Activated T-cell treated with anti-CD3 and anti-CD28 coated beads, Interleukin-2, amount 50 U/mL, for 1 hour (primary cell): Measurements from ENCODE around the gene PRKAG1.
"Not testable (repeated sequence)": the region's sequence is repeated elsewhere in the genome, so short reads cannot be mapped to it uniquely, and the experiment has no call there.

Experiments used
- DNase-seq: peaks from one replicate; pipeline ENCODE4 v3.0.0-alpha.2; 2020

Gene PRKAG1

DNA sequence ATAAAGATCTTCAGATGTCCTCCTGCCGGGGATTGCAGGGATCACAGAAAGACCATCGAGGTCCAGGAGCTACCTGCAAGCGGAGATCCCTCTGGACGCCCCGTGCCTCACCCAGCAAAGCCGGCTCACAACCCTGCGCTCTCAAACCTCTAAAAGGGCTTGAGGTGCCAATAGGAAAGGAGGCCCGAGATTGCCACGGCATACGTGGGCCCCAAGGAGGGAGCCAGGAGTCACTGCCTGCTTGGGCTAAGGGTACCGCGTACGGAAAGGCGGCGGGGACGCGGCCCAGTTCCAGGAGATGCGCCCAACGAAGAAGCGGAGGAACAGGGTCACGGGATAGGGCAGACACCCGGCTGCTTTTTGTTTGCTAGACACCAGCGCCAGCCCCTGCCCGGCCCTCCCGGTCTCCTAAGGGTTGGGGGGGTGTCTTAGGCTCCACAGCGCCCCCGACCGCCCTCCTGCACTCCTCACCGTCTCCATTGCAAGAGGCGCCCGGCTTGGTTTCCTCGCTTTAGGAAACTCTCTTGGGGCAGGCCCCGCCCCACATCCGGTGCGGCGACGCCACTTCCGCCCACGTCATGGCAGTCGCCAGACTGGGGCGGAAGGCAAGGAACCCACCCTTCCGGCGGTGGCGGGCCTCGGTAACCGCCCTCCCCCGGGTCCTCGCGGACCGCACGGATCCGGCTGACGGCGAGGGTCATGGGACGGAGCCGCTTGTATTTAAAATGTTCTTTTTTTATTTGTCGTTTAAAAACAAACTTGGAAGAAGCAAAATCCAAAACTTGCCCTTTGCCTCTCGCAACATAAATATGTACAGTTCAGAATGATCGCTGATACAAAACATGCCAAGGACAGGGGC, at the start of gene PRKAG1:
Gene PRKAG1 (minus strand): TSS at position 516 of the 859 bp plus-strand sequence. CDS start 36 bp downstream, at position 480.
- peak; percentile 97 for DNase-seq

DNA sequence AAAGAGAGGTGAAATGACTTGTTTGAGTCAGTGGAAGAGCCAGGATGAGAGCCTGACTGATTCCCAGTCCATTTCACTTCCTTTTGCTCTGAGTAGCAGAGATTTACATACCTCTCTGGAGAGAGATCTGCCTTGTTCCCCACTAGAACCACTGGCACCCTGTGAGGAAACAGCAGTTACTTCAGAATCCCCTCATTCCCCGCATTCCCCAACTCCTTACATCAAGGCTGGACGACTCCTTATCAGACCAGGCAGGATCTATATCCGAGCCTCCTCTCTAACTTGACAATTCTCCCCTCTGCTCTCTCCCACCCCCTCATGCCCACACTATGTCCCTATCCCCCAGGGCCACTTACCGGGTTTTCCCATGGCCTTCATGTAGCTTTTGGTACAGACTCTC, 47.5 kb upstream of the PRKAG1 start:
- DNase-seq: no peak

DNA sequence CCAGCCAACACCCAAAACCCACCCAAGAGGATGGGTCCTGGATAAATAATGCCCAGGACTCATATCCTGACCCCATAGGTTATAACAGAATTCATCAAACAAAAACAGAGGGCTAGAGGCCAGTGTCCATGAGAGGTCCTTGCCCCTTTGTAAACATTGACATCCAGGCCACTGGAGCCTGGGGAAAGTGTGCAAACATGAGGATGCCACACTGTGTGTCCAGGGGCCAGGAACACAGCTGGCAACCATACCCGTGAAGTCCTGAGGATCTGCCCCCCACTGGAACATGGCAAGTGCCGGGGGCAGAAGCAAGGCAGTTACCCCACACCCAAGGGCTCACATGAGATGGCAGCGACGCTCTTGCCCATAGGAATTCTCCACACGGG, 46.2 kb upstream of the PRKAG1 start:
- no peak for DNase-seq

- DNase-seq: not testable (repeated sequence)
These were observed 43.3 kb upstream of the PRKAG1 start for GRCh38 chr12:49061916-49062315.

DNA sequence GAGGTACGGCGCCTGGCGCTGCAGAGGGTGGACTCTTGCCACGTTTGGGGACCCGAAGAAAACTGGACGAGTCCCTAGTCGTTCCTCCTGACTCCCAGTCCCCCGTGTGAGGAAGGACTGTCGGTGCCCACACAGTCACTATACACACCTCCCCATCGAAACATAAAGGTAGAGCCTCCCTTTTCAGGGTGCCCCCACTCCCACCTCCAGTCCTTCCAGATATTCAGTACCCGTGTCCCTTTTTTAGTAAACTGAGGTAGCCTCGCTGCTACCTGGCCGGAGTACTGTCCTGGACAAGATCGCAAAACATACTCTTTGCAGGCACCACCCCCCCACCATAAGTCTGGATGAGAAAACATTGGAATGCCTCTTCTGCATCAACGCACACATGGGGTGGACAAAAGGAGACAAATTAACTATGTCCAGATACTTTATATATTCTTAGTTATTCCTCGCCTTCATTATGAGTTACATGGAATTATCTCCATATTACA, 42.6 kb upstream of the PRKAG1 start:
- DNase-seq: no peak

DNA sequence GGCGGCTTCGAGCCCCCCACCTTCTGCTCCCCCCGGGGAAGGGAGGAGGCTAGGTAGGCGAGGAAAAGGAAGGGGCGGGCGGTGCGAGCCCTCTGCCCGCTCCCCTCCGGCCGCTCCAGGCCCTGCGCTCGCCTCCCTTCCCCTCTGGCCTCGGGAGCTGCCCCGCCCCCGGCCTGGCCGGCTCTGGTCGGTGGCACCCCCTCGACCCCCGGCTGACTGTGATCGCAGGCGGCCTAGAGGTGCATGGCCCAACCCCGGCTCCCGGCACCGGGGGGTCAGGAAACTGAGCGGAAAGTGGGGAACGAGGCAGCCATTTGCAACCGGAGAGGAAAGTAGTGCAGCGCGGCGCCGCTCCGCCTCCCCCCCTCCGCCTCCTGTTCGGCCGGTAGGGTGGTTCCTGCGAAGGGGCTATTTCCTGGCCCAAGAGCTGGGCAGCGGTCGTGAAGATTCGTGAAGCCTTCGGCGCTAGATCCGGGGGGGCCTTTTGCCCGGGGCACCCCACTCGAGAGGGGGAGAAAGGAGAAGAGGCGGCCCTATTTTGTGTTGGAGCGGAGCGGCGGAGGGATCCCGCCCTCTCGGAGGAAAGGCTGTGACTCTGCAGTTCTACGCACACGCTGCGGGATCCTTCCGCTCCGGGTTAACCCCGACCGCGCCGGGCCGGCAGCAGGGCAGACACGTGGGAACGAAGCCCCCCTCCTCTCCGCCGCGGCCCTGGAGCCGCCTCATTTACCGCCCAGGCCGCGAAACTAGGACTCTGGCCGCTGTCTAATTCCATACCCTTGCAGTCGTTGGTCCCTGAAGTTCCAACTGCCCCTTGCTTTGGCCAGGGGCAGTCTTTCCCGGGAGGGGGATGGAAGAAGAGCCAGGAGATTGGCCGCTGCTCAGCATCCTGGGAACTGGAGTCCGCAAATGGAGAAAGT, 41.9 kb upstream of the PRKAG1 start, which contains the start of gene KMT2D:
Gene KMT2D (minus strand): TSS at position 558 of the 920 bp plus-strand sequence. CDS start 5,470 bp downstream, outside the sequence.
- peak; percentile 89 for DNase-seq

DNA sequence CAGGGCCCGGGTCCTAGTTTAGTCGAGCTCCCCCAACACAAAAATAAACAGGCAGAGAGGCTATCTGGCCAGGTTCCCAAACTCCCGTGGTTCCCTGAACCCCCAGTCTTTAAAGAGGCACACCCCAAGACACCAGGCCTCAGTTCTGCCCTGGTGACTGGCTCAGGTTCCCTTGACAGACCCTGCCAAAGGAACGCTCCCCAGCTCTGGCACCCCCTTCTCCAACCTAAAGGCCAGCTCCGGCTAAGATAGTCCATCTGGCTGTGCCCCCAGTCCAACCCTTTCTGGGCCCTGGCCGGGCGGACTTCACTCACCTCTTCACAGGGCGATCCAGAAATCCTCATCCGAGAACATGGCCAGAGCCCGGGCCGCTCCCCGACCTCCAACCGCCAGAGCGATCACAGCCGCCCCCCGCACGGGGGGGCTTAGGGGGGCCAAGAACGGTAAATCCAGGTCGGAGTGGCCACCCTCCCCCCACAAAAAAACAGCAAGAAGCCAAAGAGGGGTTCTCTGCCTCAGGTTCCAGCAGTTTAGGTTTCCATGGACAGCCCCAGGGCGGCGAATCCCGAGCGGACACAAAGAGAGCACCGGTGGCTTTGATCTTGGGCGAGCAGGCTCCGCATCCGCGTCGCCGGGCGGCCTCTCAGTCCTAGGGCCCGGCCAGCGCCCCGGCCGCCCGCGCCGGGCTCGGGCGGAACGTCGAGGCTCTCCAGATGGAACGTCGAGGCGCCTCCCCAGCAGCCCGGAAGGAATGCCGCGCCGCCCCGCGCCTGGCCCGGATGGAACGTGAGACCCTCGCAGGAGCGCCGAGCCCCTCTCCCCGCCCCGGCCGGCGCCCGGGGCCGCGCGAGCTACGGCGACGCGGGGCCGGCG, 41.0 kb upstream of the PRKAG1 start:
- DNase-seq: no peak

- no peak for DNase-seq
These were observed 40.4 kb upstream of the PRKAG1 start for GRCh38 chr12:49059045-49059298.

DNA sequence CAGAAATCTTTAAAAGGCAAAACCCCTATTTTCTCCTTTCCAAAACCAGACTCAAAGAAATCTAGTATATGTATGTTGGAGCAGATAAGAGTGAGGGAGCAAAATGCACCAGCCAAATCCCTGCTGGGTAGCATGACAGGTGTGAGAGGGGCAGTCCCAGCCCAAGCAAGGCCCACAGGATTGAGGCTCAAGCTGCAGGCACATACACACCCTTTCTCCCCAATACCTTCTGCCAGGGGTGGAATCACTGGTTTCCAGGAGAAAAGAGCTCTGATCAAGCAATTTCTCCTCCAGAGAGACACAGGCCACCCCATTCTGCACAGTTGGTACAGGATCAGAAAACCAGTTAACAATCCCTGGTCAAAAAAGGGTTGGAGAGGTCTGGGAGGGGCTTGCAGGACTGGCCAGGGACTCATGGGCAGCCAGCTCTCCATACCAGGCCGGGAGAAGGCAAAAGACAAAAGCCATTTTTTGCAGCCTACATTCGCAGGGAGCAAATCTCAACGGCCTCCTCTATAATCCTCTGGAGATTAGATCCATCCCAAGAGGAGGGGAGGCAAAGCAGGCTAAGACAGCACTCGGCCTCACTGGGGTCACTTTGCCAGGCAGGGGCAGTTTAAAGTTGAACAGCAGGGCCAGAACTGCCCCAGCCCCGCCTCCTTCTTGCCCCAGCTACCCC, 39.9 kb upstream of the PRKAG1 start:
- DNase-seq: no peak

- no peak for DNase-seq
These were observed 39.3 kb upstream of the PRKAG1 start for GRCh38 chr12:49057888-49058287.

- no peak for DNase-seq
These were observed 37.6 kb upstream of the PRKAG1 start for GRCh38 chr12:49055978-49056754.

GRCh38 chr12:49055092-49055491, 36.5 kb upstream of the PRKAG1 start:
- no peak for DNase-seq

DNA sequence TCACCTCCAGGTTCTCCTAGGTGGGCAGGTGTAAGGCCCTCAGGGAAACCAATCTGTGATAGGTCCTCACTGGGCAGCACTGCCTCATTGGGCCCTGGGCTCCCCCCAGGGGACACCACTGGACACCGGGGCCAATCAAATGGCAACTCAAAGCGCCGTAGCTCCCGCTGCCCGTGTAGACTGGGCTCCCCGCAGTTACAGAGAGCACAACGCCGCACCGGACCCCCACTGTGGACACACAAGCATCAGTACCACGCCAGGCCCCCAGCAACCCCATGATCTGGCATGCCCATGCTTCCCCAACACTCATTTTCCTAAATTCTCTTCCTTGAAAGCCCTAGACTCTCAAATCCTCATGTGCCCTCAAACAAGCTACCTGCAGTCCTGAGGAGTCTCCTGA, 35.9 kb upstream of the PRKAG1 start:
- no peak for DNase-seq

DNA sequence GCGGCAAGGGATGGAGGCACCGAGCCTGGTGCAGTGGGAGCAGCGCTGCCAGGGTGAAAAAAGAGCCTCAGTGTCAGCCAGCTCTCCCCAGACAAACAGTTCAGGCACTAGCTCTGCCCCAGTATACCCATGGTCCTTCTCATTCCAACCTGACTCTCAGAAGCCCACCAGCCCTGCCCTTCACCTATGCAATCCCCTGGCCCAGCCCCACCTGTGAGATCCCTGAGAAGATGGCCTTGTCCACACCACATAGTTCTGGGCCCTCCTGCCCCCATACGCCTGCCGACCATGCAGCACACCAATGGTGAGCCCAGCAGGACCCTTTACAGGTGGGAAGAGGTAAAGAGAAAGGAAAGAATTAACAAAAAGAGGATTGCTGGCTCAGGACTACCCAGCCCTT, 35.5 kb upstream of the PRKAG1 start:
- no peak for DNase-seq

DNA sequence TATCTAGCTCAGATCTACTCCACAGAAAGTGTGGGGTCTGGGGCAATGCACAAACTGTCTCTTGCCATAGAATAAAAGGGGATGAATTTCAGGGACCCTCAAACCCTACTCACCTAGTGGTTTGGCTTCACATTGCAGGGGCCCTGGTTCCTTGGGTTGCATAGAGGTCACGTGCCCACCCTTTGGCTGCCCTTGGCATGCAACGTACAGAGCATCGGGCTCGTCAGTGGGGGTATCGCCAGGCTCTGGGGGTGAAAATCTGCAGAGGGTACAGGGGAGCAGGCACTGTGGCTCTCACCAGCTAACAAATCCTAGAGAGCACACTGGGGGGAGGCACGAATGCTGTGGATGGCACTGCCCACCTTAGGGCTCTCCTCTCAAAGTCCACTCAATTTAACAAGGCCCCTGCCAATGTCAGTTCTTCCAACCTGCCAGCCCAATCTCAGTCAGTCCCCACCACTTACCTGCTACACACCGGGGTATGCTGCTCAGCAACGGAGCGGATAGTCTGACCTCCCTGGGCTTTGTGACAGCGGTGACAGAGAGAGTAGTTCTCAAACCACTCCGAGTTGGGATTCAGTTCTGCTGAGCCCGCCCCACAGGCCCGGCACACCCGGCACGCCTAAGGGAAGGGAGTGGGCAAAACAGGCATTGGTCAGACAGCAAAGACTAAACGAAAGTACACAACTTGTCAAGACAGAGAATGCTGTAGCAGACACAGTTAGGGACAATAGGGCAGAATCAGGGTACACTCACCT, 34.1 kb upstream of the PRKAG1 start:
- DNase-seq: no peak

- DNase-seq: no peak
These were observed 33.3 kb upstream of the PRKAG1 start for GRCh38 chr12:49051777-49052438.

GRCh38 chr12:49051373-49051764, 32.8 kb upstream of the PRKAG1 start:
- no peak for DNase-seq

GRCh38 chr12:49050507-49051372, 32.2 kb upstream of the PRKAG1 start:
- DNase-seq: no peak
